Measurements from ENCODE around the gene RNF186. TPM values are rescaled to one million over a fixed set of nuclear protein-coding genes. Genes with fewer than 3 reads are reported as not detected.

RNF186 gene
- not detected for polyA plus RNA-seq (2013, experiment 1 of 2)
- polyA plus RNA-seq (2013, experiment 2 of 2): not detected

GRCh38 chr1:19814681-19815503 lies at the start of gene RNF186:
Gene RNF186 (minus strand): TSS chr1:19815283. CDS start chr1:19815101, 182 bp downstream.
- no CpG with 5 or more reads among the region's 22 CpGs for WGBS (ENCODE audit: extremely low coverage, insufficient coverage, low lambda C conversion rate)
- H3K9ac ChIP-seq (ENCODE audit: low read length): no peak within 1 kb of the TSS
- no peak within 1 kb of the TSS for H3K4me3 ChIP-seq (ENCODE audit: low read length)
- no peak within 1 kb of the TSS for H2BK120ac ChIP-seq (ENCODE audit: low read depth, low read length)
- H2BK15ac ChIP-seq (replicated peaks; ENCODE audit: low read depth): no peak within 1 kb of the TSS
- H2AK5ac ChIP-seq (ENCODE audit: low read length): no peak within 1 kb of the TSS
- H3K56ac ChIP-seq (ENCODE audit: low read length): peak within 1 kb of the TSS; percentile 15
- H3K27ac ChIP-seq (ENCODE audit: low read depth, low read length): no peak within 1 kb of the TSS
- no peaks in the 10 kb centered on the region for H3K36me3 ChIP-seq (ENCODE audit: control insufficient read depth, insufficient read depth, low read length)
- no peaks in the 10 kb centered on the region for H3K79me2 ChIP-seq (ENCODE audit: control insufficient read depth, insufficient read depth, low read length)
- no peak within 1 kb of the TSS for H4K5ac ChIP-seq (ENCODE audit: low read length)
- no peak within 1 kb of the TSS for H4K8ac ChIP-seq (ENCODE audit: low read depth, low read length)
- no peak within 1 kb of the TSS for H3K4ac ChIP-seq (ENCODE audit: low read depth, low read length)
- no peak within 1 kb of the TSS for H2BK5ac ChIP-seq (ENCODE audit: low read length)
- no peak within 1 kb of the TSS for H3K23ac ChIP-seq (ENCODE audit: low read length)
- H3K4me1 ChIP-seq (ENCODE audit: control insufficient read depth, low read depth, low read length): peaks cover 5% of the 10 kb centered on the region
- DNase-seq: no peak
- no peaks in the 10 kb centered on the region for H3K27me3 ChIP-seq (ENCODE audit: insufficient read depth, low read length, poor library complexity)
- no peaks in the 10 kb centered on the region for H3K79me1 ChIP-seq (ENCODE audit: low read length)
- no peak within 1 kb of the TSS for H3K4me2 ChIP-seq (ENCODE audit: low read length)
- H3K18ac ChIP-seq (ENCODE audit: low read length): no peak within 1 kb of the TSS

DNA sequence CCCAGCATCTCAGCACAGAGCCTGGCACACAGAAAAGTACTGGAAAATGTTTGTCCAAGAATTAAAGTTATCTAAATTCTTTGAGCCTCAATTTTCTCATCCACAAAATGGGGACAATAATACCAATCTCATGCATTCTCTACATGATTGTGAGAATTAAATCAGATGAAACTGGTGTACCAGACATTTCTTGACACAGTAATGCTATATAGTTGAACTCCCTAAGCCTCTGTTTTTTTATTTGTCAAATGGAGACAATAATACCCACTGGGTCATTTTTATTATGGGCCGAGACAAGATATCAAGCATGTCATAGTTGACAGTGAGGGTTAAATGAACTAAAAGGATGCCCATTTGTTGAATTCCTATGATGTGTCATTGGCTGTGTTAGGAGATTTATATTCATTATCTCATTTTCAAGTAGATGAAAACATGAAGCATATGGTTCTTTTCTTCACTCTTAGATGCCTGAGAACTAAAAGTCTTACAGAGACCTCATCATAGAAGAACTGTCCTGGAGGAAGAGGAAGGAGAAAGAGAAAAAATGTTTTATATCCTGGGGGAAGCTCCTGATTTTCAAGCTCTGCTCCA lies 49.6 kb upstream of the RNF186 start:
- DNase-seq: no peak
- H2BK5ac ChIP-seq (ENCODE audit: low read length): no peak overlapping the region
- H3K56ac ChIP-seq (ENCODE audit: low read length): no peak overlapping the region
- H2BK120ac ChIP-seq (ENCODE audit: low read depth, low read length): no peak overlapping the region
- H4K8ac ChIP-seq (ENCODE audit: low read depth, low read length): no peak overlapping the region
- no peaks in the 10 kb centered on the region for H3K36me3 ChIP-seq (ENCODE audit: control insufficient read depth, insufficient read depth, low read length)
- H3K18ac ChIP-seq (ENCODE audit: low read length): no peak overlapping the region
- no peak overlapping the region for H4K5ac ChIP-seq (ENCODE audit: low read length)
- no peak overlapping the region for H3K4ac ChIP-seq (ENCODE audit: low read depth, low read length)
- no peaks in the 10 kb centered on the region for H3K79me2 ChIP-seq (ENCODE audit: control insufficient read depth, insufficient read depth, low read length)
- H3K23ac ChIP-seq (ENCODE audit: low read length): no peak overlapping the region
- no peak overlapping the region for H3K9ac ChIP-seq (ENCODE audit: low read length)
- no peaks in the 10 kb centered on the region for H3K79me1 ChIP-seq (ENCODE audit: low read length)
- no peaks in the 10 kb centered on the region for H3K4me1 ChIP-seq (ENCODE audit: control insufficient read depth, low read depth, low read length)
- no peak overlapping the region for H2BK15ac ChIP-seq (replicated peaks; ENCODE audit: low read depth)
- H2AK5ac ChIP-seq (ENCODE audit: low read length): no peak overlapping the region
- no CpG with 5 or more reads among the region's 1 CpG for WGBS (ENCODE audit: extremely low coverage, insufficient coverage, low lambda C conversion rate)
- no peak overlapping the region for H3K27ac ChIP-seq (ENCODE audit: low read depth, low read length)
- no peaks in the 10 kb centered on the region for H3K27me3 ChIP-seq (ENCODE audit: insufficient read depth, low read length, poor library complexity)
- no peak overlapping the region for H3K4me3 ChIP-seq (ENCODE audit: low read length)
- H3K4me2 ChIP-seq (ENCODE audit: low read length): no peak overlapping the region

- no peak overlapping the region for H3K18ac ChIP-seq (ENCODE audit: low read length)
- no peak overlapping the region for H3K27ac ChIP-seq (ENCODE audit: low read depth, low read length)
- no peaks in the 10 kb centered on the region for H3K36me3 ChIP-seq (ENCODE audit: control insufficient read depth, insufficient read depth, low read length)
- H4K8ac ChIP-seq (ENCODE audit: low read depth, low read length): no peak overlapping the region
- no peak overlapping the region for H3K56ac ChIP-seq (ENCODE audit: low read length)
- H3K79me1 ChIP-seq (ENCODE audit: low read length): no peaks in the 10 kb centered on the region
- no peak overlapping the region for H2BK15ac ChIP-seq (replicated peaks; ENCODE audit: low read depth)
- H3K4me3 ChIP-seq (ENCODE audit: low read length): no peak overlapping the region
- H3K4ac ChIP-seq (ENCODE audit: low read depth, low read length): no peak overlapping the region
- H3K9ac ChIP-seq (ENCODE audit: low read length): no peak overlapping the region
- no peaks in the 10 kb centered on the region for H3K4me1 ChIP-seq (ENCODE audit: control insufficient read depth, low read depth, low read length)
- H3K23ac ChIP-seq (ENCODE audit: low read length): no peak overlapping the region
- no peaks in the 10 kb centered on the region for H3K79me2 ChIP-seq (ENCODE audit: control insufficient read depth, insufficient read depth, low read length)
- DNase-seq: no peak
- no peak overlapping the region for H4K5ac ChIP-seq (ENCODE audit: low read length)
- no peak overlapping the region for H2BK120ac ChIP-seq (ENCODE audit: low read depth, low read length)
- H3K27me3 ChIP-seq (ENCODE audit: insufficient read depth, low read length, poor library complexity): no peaks in the 10 kb centered on the region
- WGBS (ENCODE audit: extremely low coverage, insufficient coverage, low lambda C conversion rate): no CpG with 5 or more reads among the region's 3 CpGs
- no peak overlapping the region for H3K4me2 ChIP-seq (ENCODE audit: low read length)
- H2BK5ac ChIP-seq (ENCODE audit: low read length): no peak overlapping the region
- H2AK5ac ChIP-seq (ENCODE audit: low read length): no peak overlapping the region
These were observed 47.9 kb upstream of the RNF186 start for GRCh38 chr1:19862944-19863343.

- no peak overlapping the region for H3K4me3 ChIP-seq (ENCODE audit: low read length)
- H3K9ac ChIP-seq (ENCODE audit: low read length): no peak overlapping the region
- no peak overlapping the region for H3K18ac ChIP-seq (ENCODE audit: low read length)
- no peaks in the 10 kb centered on the region for H3K27me3 ChIP-seq (ENCODE audit: insufficient read depth, low read length, poor library complexity)
- no peak overlapping the region for H3K27ac ChIP-seq (ENCODE audit: low read depth, low read length)
- no peak overlapping the region for H2AK5ac ChIP-seq (ENCODE audit: low read length)
- H3K4me1 ChIP-seq (ENCODE audit: control insufficient read depth, low read depth, low read length): no peaks in the 10 kb centered on the region
- no CpG with 5 or more reads among the region's 1 CpG for WGBS (ENCODE audit: extremely low coverage, insufficient coverage, low lambda C conversion rate)
- H3K79me2 ChIP-seq (ENCODE audit: control insufficient read depth, insufficient read depth, low read length): no peaks in the 10 kb centered on the region
- H2BK120ac ChIP-seq (ENCODE audit: low read depth, low read length): no peak overlapping the region
- no peaks in the 10 kb centered on the region for H3K36me3 ChIP-seq (ENCODE audit: control insufficient read depth, insufficient read depth, low read length)
- no peak overlapping the region for H3K4me2 ChIP-seq (ENCODE audit: low read length)
- H3K79me1 ChIP-seq (ENCODE audit: low read length): no peaks in the 10 kb centered on the region
- H4K5ac ChIP-seq (ENCODE audit: low read length): no peak overlapping the region
- H2BK15ac ChIP-seq (replicated peaks; ENCODE audit: low read depth): no peak overlapping the region
- H3K23ac ChIP-seq (ENCODE audit: low read length): no peak overlapping the region
- no peak overlapping the region for H4K8ac ChIP-seq (ENCODE audit: low read depth, low read length)
- H3K56ac ChIP-seq (ENCODE audit: low read length): no peak overlapping the region
- DNase-seq: no peak
- no peak overlapping the region for H3K4ac ChIP-seq (ENCODE audit: low read depth, low read length)
- no peak overlapping the region for H2BK5ac ChIP-seq (ENCODE audit: low read length)
These were observed 46.9 kb upstream of the RNF186 start for GRCh38 chr1:19861842-19862530.

GRCh38 chr1:19861034-19861433 lies 46.0 kb upstream of the RNF186 start:
- no CpG with 5 or more reads among the region's 2 CpGs for WGBS (ENCODE audit: extremely low coverage, insufficient coverage, low lambda C conversion rate)
- H3K4me2 ChIP-seq (ENCODE audit: low read length): no peak overlapping the region
- H2AK5ac ChIP-seq (ENCODE audit: low read length): no peak overlapping the region
- no peaks in the 10 kb centered on the region for H3K27me3 ChIP-seq (ENCODE audit: insufficient read depth, low read length, poor library complexity)
- no peaks in the 10 kb centered on the region for H3K79me2 ChIP-seq (ENCODE audit: control insufficient read depth, insufficient read depth, low read length)
- H3K9ac ChIP-seq (ENCODE audit: low read length): no peak overlapping the region
- no peak overlapping the region for H2BK5ac ChIP-seq (ENCODE audit: low read length)
- no peak overlapping the region for H4K8ac ChIP-seq (ENCODE audit: low read depth, low read length)
- H3K18ac ChIP-seq (ENCODE audit: low read length): no peak overlapping the region
- H3K79me1 ChIP-seq (ENCODE audit: low read length): no peaks in the 10 kb centered on the region
- no peak overlapping the region for H3K4ac ChIP-seq (ENCODE audit: low read depth, low read length)
- no peak overlapping the region for H2BK120ac ChIP-seq (ENCODE audit: low read depth, low read length)
- H3K23ac ChIP-seq (ENCODE audit: low read length): no peak overlapping the region
- no peak for DNase-seq
- H3K56ac ChIP-seq (ENCODE audit: low read length): no peak overlapping the region
- no peak overlapping the region for H3K27ac ChIP-seq (ENCODE audit: low read depth, low read length)
- no peaks in the 10 kb centered on the region for H3K36me3 ChIP-seq (ENCODE audit: control insufficient read depth, insufficient read depth, low read length)
- H3K4me1 ChIP-seq (ENCODE audit: control insufficient read depth, low read depth, low read length): no peaks in the 10 kb centered on the region
- H2BK15ac ChIP-seq (replicated peaks; ENCODE audit: low read depth): no peak overlapping the region
- no peak overlapping the region for H4K5ac ChIP-seq (ENCODE audit: low read length)
- H3K4me3 ChIP-seq (ENCODE audit: low read length): no peak overlapping the region
